Neural crest cell (in vitro differentiated cells): ENCODE data around the gene ADGRV1. TPM values are rescaled to one million over a fixed set of nuclear protein-coding genes. Genes with fewer than 3 reads are reported as not detected.

ENCODE experiments used
- DNase-seq: peaks from one replicate; pipeline ENCODE4 v3.0.0; 2021; ENCODE audit warnings: low read depth, mixed read lengths, low spot score
- H3K27ac Mint-ChIP-seq: one replicate; pipeline ENCODE4 v1.8.0; 2021; ENCODE audit warnings: mild to moderate bottlenecking, mixed read lengths; ENCODE audit not compliant: unreplicated experiment
- H3K27me3 Mint-ChIP-seq: 2 replicates; pipeline ENCODE4 v1.8.0; 2021; ENCODE audit warnings: low read depth, mild to moderate bottlenecking, mixed read lengths
- H3K36me3 Mint-ChIP-seq: 2 replicates; pipeline ENCODE4 v1.8.0; 2021; ENCODE audit warnings: low read depth, mild to moderate bottlenecking, mixed read lengths
- H3K4me1 Mint-ChIP-seq: 2 replicates; pipeline ENCODE4 v1.8.0; 2021; ENCODE audit warnings: mixed read lengths
- H3K4me3 Mint-ChIP-seq: one replicate; pipeline ENCODE4 v1.8.0; 2021; ENCODE audit warnings: mild to moderate bottlenecking, mixed read lengths
- H3K9me3 Mint-ChIP-seq: 2 replicates; pipeline ENCODE4 v1.8.0; 2021; ENCODE audit warnings: mixed read lengths
- total RNA-seq: library from RNA; stranded (reverse); gene quantifications from 2 replicates; pipeline ENCODE4 v1.2.1, GENCODE V29; 2021
- TF ChIP-seq, protein P1 (sequence below): fragments of 200-600 bp; sonication (generic); conservative IDR thresholded peaks from 2 replicates; pipeline ENCODE4 v1.5.0; 2021; ENCODE audit warnings: antibody characterized with exemption, mild to moderate bottlenecking

Gene ADGRV1
- total RNA-seq, 1 donor from 2014 or later, result 43.4 TPM

DNA sequence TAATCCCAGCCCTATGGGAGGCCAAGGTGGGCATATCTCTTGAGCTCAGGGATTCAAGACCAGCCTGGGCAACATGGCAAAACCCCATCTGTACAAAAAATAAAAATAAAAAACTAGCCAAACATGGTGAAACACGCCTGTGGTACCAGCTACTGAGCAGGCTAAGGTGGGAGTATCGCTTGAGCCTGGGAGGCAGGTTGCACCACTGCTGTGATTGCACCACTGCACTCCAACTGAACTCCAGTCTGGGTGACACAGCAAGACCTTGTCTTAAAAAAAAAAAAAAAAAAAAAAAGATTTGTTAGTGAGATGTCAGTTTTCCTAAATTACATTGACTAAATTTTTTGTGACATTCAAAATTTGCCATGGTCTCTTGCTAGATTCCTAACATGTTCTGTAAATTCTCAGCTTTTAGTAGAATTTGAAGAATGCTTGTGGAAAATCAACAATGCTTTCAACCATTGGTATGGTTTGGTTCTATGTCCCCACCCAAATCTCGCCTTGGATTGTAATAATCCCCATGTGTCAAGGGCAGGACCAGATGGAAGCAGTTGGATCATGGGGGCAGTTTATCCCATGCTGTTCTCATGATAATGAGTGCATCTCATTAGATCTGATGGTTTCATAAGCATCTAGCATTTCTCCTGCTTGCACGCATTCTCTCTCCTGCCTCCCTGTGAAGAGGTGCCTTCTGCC is 588.5 kb downstream of the ADGRV1 start:
- DNase-seq, result no peak
- Mint-ChIP-seq H3K4me1 (peaks cover 42% of the 10 kb centered on the region), H3K27me3 (no peaks in the 10 kb centered on the region), H3K4me3 (no peak overlapping the region), H3K27ac (no peak overlapping the region), H3K9me3 (peaks cover 13% of the 10 kb centered on the region), H3K36me3 (peaks cover 26% of the 10 kb centered on the region)
- TF ChIP-seq, protein P1, sequence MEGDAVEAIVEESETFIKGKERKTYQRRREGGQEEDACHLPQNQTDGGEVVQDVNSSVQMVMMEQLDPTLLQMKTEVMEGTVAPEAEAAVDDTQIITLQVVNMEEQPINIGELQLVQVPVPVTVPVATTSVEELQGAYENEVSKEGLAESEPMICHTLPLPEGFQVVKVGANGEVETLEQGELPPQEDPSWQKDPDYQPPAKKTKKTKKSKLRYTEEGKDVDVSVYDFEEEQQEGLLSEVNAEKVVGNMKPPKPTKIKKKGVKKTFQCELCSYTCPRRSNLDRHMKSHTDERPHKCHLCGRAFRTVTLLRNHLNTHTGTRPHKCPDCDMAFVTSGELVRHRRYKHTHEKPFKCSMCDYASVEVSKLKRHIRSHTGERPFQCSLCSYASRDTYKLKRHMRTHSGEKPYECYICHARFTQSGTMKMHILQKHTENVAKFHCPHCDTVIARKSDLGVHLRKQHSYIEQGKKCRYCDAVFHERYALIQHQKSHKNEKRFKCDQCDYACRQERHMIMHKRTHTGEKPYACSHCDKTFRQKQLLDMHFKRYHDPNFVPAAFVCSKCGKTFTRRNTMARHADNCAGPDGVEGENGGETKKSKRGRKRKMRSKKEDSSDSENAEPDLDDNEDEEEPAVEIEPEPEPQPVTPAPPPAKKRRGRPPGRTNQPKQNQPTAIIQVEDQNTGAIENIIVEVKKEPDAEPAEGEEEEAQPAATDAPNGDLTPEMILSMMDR, result no peak

DNA sequence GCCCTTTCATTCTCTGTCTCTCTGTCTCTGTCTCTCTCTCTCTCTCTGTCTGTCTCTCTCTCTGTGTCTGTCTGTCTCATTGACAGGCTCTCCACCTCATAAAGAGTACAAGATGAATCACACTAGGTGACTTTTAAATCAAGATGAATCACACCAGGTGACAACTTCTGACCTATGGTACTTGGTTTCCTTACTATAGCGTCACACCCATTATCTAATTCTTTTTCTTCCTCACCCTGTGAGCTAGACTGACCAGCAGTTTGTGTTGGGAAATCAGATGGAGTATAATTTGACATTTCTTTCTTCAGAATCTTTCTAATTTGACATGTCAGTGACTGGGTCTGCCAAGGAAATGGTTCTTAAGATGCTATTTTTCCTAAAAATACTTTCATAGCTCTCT is 591.6 kb downstream of the ADGRV1 start:
- Mint-ChIP-seq H3K9me3 (peaks cover 13% of the 10 kb centered on the region), H3K4me1 (peaks cover 43% of the 10 kb centered on the region), H3K27ac (no peak overlapping the region), H3K36me3 (peaks cover 26% of the 10 kb centered on the region), H3K27me3 (no peaks in the 10 kb centered on the region), H3K4me3 (no peak overlapping the region)
- no peak for DNase-seq
- TF ChIP-seq, protein P1, result no peak

DNA sequence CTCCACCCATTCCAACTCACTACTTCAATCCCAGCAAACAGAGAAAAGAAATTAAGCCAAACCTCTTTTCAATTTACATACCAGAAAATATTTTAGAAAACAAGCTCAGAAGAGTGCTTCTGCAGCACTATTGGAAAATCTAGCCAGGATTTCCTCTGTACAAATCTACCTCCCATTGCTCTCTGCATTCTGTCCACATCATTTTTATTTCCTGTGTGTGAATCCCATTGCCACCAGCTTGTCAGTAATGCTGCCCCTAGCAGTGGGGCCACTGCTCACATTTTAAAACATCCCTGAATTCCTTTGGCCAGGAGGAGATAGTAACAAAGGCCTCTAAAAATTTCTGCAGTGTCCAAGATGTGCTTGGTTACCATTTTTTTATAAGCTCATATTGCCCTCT is 592.0 kb downstream of the ADGRV1 start:
- peaks cover 13% of the 10 kb centered on the region for H3K9me3 Mint-ChIP-seq
- H3K36me3 Mint-ChIP-seq, result peaks cover 26% of the 10 kb centered on the region
- no peaks in the 10 kb centered on the region for H3K27me3 Mint-ChIP-seq
- TF ChIP-seq, protein P1, result no peak
- no peak overlapping the region for H3K27ac Mint-ChIP-seq
- H3K4me1 Mint-ChIP-seq, result peaks cover 39% of the 10 kb centered on the region
- no peak overlapping the region for H3K4me3 Mint-ChIP-seq
- DNase-seq, result no peak

DNA sequence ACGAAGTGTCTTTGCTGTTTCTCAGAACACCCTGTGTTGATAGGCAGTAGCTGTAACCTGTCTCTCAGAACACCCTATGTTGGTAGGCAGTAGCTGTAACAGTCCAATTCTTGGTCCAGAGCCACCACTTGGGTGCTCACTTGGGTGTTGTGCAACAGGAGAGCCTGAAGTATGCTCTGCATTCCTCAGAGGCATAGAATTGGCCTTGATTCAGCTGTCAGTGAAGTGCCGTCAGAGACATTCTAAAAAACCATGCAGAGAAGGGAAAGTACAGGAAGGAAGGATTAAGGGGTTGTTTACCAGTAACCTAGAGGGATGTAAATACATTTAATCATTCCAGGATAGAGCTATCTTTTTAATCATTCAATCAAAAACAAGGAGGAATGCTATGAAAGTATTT is 593.4 kb downstream of the ADGRV1 start:
- H3K4me3 Mint-ChIP-seq, result no peak overlapping the region
- DNase-seq, result no peak

DNA sequence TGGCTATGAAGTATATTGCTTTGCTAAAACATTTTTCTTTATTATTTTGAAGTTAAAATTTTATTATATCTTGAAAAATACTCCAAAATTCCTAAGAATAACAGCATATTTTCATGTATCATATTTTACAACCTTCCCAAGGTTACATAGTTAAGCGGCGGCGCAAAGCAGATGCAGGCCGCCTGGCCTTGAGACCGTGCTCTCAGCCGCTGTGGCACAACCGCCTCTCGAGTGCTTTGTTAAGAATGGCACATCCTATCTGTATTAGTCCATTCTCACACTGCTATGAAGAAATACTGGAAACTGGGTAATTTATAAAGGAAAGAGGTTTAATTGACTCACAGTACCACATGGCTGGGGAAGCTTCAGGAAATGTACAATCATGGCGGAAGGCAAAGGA is 595.7 kb downstream of the ADGRV1 start:
- Mint-ChIP-seq H3K9me3 (peaks cover 2% of the 10 kb centered on the region), H3K27ac (no peak overlapping the region), H3K4me3 (no peak overlapping the region), H3K36me3 (peaks cover 13% of the 10 kb centered on the region), H3K27me3 (no peaks in the 10 kb centered on the region), H3K4me1 (peaks cover 25% of the 10 kb centered on the region)
- DNase-seq, result no peak
- TF ChIP-seq, protein P1, result no peak

More for the DNA sequence above, 593.4 kb downstream of the ADGRV1 start:
- Mint-ChIP-seq H3K9me3 (peaks cover 11% of the 10 kb centered on the region), H3K27ac (peak overlapping the region; percentile 58), H3K27me3 (no peaks in the 10 kb centered on the region), H3K36me3 (peaks cover 27% of the 10 kb centered on the region), H3K4me1 (peaks cover 31% of the 10 kb centered on the region)
- TF ChIP-seq, protein P1, result no peak
